ENCODE data around the gene SDHAF3. TPM values are rescaled to one million over a fixed set of nuclear protein-coding genes. Genes with fewer than 3 reads are reported as not detected.
"Not testable (repeated sequence)": the region's sequence is repeated elsewhere in the genome, so short reads cannot be mapped to it uniquely, and the experiment has no call there.

Gene SDHAF3
- total RNA-seq, 4 donors from 2014 or later, result 3.4 to 10.5 (median 7.5) TPM

DNA sequence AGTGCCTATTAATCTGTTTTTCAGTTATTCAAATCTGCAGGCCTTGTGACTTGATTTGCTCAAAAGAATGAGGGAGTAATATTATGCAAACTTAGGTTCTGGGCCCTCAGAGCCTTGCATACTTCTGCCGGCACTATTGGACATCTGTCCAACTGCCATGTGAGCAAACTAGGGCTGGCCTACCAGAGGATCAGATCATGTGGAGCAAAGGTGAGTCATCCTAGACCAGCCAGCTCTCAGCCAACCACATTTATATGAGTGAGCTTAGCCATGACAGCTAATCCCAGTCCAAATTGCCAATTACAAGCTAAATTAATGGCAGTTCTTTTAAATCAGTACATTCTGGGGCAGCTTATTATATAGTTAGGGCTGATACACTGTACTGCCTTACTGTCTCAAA is 69.6 kb downstream of the SDHAF3 start:
- no peak for TF ChIP-seq CTCF (IDR thresholded peaks at IDR 0.05)
- ATAC-seq (ENCODE audit: low FRiP score) (no peak), DNase-seq (ENCODE audit: low spot score) (no peak)

DNA sequence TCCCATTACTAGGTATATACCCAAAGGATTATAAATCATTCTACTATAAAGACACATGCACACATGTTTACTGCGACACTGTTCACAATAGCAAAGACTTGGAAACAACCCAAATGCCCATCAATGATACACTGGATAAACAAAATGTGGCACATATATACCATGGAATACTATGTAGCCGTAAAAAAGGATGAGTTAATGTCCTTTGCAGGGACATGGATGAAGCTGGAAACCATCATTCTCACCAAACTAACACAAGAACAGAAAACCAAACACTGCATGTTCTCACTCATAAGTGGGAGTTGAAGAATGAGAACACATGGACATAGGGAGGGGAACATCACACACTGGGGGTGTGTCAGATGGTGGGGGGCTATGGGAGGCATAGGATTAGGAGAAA is 78.7 kb downstream of the SDHAF3 start:
- DNase-seq (ENCODE audit: low spot score); ATAC-seq (ENCODE audit: low FRiP score): not testable (repeated sequence)

- TF ChIP-seq CTCF (IDR thresholded peaks at IDR 0.05), result no peak
- DNase-seq (ENCODE audit: low spot score) (no peak), ATAC-seq (ENCODE audit: low FRiP score) (no peak)
Measured at GRCh38 chr7:97198596-97198995, 81.1 kb downstream of the SDHAF3 start.

DNA sequence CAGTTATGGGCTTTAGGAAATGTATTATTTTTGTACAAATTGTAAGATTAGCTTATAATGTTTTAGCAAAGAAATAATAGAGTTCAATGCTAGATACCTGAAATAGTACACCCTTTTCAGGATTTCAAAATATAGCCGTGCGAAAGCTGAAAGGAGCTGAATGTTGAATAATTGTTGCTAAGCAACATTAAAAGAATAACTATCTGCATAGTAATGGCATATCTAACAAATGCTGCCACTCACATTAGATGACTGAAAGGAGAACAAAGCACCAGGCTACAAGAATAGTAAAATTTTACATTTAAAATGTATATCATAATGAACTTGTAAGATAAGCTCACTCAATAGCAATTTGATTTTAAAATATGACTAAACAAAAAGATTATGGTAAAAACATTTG is 82.5 kb downstream of the SDHAF3 start:
- ATAC-seq (ENCODE audit: low FRiP score), result no peak
- no peak for DNase-seq (ENCODE audit: low spot score)
- TF ChIP-seq CTCF (IDR thresholded peaks at IDR 0.05), result no peak

DNA sequence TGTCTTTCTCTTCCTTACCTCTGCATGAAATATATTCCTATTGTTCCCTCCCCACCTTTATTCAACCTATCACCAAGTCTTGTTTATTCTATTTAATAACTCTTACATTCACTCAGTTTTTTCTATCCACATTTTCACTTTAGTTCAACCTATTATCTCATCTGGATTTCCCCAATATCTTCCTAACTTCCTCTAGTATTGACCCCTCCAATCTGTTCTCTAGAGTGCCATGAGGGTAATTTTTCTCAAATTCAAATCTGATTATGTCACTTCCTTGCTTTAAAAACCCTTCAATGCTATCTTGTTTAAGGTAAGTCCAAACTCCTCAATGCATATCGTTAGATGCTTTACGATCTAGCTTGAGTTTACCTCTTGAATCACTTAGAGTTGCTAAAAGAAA is 86.5 kb downstream of the SDHAF3 start:
- no peak for ATAC-seq (ENCODE audit: low FRiP score)
- DNase-seq (ENCODE audit: low spot score), result no peak
- no peak for TF ChIP-seq CTCF (IDR thresholded peaks at IDR 0.05)

GRCh38 chr7:97204821-97205220 is 87.3 kb downstream of the SDHAF3 start:
- no peak for TF ChIP-seq CTCF (IDR thresholded peaks at IDR 0.05)
- ATAC-seq (ENCODE audit: low FRiP score), result no peak
- DNase-seq (ENCODE audit: low spot score), result no peak

- no peak for ATAC-seq (ENCODE audit: low FRiP score)
- TF ChIP-seq CTCF (IDR thresholded peaks at IDR 0.05), result no peak
- no peak for DNase-seq (ENCODE audit: low spot score)
Measured at GRCh38 chr7:97215556-97215955, 98.1 kb downstream of the SDHAF3 start.

DNA sequence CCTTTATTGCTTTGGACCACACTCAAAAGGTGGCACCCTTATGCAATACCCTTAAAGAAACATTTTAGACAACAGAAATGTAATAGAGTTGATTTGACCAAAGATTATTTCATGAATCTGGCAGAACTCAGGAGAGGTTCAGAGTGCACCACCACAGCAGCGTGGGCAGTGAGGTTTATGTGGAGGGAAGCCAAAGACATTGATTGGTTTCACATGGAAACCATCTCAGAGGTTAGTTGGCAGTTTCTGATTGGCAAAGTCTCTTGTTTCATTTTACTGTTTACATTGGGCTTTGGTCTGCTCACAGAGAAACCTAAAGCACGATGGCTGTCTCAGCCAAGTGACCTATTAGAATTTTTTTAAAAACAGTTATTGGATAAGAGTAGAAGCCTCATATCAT is 101.3 kb downstream of the SDHAF3 start:
- ATAC-seq (ENCODE audit: low FRiP score) (no peak), DNase-seq (ENCODE audit: low spot score) (no peak)
- no peak for TF ChIP-seq CTCF (IDR thresholded peaks at IDR 0.05)

Data from omental fat pad (tissue), 4 donors.